Measurements from ENCODE around the gene ALOX12B.
A peak's percentile ranks its signal among the peaks of the same experiment; 100 is the strongest.
"Not testable (repeated sequence)": the region's sequence is repeated elsewhere in the genome, so short reads cannot be mapped to it uniquely, and the experiment has no call there.

ALOX12B gene

GRCh38 chr17:8118769-8119580 lies 31.5 kb upstream of the ALOX12B start:
- DNase-seq (ENCODE audit: low spot score) = peak; percentile 92

- DNase-seq (ENCODE audit: low spot score) = peak; percentile 76
Measured at GRCh38 chr17:8117980-8118768, 30.7 kb upstream of the ALOX12B start, which contains the start of gene ALOXE3. Gene ALOXE3 (minus strand): TSS chr17:8118514. CDS start chr17:8117990, 524 bp downstream.

- DNase-seq (ENCODE audit: low spot score) = no peak
Measured at GRCh38 chr17:8117367-8117979, 30.0 kb upstream of the ALOX12B start.

DNA sequence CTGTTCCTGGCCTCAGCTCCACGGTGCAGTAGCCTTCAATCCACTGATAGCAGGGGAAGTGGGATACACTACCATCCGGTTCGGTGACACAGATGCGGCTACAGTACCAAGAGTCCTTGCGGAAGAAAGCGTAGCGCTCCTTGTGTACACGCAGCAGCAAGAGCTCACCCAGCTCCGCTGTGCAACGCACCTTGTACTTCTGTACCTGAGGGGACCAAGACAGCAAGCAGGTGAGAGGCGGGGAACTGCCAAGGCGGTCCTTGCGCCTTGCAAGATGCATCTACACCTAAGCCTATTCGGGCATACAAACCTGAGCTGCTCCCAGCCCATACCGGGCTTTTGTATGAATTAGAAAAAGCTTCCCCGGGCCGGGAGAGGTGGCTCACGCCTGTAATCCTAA lies 29.3 kb upstream of the ALOX12B start:
- DNase-seq (ENCODE audit: low spot score) = no peak

- DNase-seq (ENCODE audit: low spot score) = no peak
Measured at GRCh38 chr17:8110907-8111306, 23.4 kb upstream of the ALOX12B start.

DNA sequence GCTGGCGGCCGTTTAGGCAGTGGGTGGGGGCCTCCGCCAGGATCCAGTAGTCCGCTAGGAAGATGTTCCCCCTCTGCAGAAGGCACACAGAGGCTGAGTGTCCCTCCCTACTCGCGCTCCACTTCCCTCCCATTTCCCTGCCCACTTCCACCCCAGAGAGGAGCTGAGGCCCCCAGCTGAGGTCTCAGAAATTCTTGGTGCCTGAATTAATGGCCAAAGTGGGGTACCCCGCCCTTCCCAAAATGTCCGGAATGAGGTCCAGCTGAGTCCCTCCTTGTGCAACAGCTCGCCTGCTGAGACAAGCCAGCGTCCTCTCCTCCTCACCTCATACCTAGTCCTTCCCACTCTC lies 22.9 kb upstream of the ALOX12B start:
- DNase-seq (ENCODE audit: low spot score) = no peak

- peak; percentile 68 for DNase-seq (ENCODE audit: low spot score)
Measured at GRCh38 chr17:8109661-8110455, 22.3 kb upstream of the ALOX12B start.

DNA sequence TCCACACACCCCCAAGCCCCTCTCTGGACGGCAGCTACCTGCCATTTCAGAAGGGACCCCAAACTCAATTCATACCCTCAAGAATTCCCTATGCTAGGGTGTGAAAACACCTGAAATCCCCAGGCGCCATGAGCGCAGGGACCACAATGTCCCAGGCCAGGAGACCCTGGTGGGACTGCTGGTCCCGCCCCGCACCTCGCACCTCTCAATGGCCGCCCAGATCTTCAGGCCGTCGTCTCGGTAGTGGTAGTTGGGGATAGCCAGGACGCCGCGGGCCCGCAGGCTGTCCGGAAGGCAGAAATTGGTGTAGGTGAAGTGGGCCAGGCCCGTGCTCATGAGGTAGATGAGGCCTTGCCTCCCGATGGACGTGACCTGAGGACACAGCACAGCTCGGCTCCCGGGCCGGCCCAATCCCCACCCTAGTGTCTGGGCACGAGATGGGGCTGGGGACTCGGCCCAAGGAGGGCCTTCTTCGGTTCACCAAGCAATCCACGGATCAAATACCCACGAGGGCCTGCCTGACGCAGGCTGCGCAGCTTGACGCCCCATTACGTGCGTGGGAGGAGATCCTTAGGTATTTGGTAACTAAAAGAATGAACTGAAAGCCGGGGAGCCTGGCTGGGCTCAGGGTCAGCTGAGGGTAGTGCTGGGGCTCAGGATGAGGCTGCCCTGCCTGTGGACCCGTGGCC lies 21.6 kb upstream of the ALOX12B start:
- no peak for DNase-seq (ENCODE audit: low spot score)

- not testable (repeated sequence) for DNase-seq (ENCODE audit: low spot score)
Measured at GRCh38 chr17:8106980-8107379, 19.5 kb upstream of the ALOX12B start.

DNA sequence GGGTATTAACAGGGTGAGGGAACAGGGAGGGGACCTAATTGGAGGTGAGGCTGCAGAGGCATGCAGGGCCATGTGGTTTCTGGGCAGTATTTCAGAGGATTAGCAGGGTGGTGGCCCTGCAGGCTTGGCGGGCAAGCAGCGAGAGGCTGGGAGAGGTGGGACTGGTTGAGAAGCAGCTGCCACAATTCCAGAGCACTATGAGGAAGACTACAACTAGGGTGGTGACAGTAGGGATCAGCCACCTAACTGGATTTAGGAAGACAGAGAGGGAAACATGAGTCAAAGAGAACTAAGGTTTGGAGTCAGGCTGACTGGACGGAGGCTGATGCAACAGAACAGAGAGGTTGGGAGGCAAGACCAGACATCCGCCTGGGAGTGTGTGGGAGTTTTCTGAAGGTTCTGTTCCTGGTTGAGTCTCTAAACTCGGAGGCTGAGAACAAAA lies 18.5 kb upstream of the ALOX12B start:
- DNase-seq (ENCODE audit: low spot score) = peak; percentile 58

- no peak for DNase-seq (ENCODE audit: low spot score)
Measured at GRCh38 chr17:8104911-8105310, 17.4 kb upstream of the ALOX12B start.

DNA sequence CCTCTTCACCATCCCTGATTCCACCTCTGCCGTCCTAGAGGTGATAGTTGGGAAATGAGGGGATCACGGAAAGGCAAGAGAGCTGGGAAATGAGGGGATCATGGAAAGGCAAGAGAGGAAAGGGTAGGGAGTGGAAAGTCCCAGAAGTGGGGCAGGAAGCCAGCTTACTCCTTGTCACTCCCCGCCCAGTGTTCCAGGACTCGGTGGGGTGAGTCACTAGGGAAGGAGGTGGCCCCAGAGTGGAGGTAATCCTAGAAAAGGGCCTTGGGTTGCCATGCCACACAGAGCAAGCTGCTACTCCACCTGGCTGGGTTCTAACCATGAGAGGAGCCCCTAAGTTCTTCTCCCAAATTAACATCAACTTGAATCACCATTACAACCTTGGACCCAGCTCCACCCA lies 16.0 kb upstream of the ALOX12B start:
- no peak for DNase-seq (ENCODE audit: low spot score)

DNA sequence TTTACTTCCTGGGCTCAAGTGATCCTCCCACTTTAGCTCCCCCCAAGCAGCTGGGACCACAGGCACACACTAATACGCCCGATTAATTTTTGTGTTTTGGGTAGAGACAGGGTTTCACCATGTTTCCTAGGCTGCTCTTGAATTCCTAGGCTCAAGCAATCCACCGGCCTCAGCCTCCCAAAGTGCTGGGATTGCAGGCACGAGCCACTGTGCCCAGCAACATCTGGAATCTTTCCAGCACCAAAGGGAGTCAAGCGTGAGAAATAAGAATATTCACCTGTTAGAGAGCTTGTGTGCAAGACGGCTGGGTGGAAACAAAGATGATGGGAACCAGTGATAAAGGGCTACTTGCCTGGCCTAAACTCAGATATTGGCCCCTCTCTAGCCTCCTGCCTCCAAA lies 14.2 kb upstream of the ALOX12B start:
- DNase-seq (ENCODE audit: low spot score) = no peak

GRCh38 chr17:8100763-8101162 lies 13.2 kb upstream of the ALOX12B start:
- DNase-seq (ENCODE audit: low spot score) = no peak

- DNase-seq (ENCODE audit: low spot score) = no peak
Measured at GRCh38 chr17:8100111-8100510, 12.6 kb upstream of the ALOX12B start.

- no peak for DNase-seq (ENCODE audit: low spot score)
Measured at GRCh38 chr17:8096541-8096940, 9.0 kb upstream of the ALOX12B start.

- no peak for DNase-seq (ENCODE audit: low spot score)
Measured at GRCh38 chr17:8095361-8095760, 7.8 kb upstream of the ALOX12B start.

DNA sequence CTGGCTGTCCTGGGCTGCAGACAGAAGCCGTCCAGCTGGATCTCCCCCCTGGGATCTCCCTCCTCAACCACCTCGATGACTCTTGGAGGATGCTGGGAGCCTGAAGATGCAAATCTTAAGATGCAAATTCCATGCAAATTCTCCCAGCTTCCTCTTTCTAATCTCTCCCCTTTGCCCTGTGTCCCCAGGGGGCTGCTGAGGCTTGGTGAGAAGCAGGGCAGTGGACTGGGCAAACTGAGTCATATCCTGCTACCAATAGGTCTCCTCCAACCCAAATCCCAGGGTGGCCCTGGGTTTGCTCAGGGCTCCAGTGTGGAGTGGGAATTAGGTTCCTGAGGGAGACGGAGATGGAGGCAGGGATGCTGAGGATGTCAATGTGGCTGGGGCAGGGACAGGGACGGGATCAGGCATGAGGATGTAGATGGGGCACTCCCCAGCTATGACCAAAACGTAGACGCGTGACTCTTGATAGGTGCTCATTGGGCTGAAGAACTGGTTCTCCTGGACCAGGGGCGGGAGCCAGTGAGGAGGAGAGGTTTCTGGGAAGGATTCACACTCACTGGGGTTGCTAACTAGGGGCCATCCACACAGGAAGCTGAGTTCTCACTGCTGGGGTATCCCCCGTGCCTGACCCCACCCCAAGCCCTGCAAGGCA lies 3.6 kb upstream of the ALOX12B start:
- DNase-seq (ENCODE audit: low spot score) = no peak

DNA sequence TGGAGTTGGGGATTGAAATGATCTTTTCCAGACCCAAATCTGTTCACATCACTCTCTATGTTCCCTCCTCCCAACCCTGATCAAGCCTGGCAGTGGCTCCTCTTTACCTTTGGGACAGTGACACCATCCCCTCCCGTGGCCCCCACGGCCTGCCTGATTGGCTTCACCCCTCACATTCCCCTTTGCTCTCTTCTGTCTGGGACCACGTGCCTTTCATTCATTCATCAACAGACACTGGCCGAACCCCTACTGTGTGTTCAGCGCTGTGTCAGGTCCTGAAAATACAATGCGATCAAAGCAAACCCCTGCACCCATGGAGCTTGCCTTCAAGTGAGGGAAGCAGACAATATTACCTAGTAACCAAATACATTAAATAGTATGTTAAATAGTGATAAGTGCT lies 2.2 kb upstream of the ALOX12B start:
- DNase-seq (ENCODE audit: low spot score) = no peak

- no peak for DNase-seq (ENCODE audit: low spot score)
Measured at GRCh38 chr17:8087952-8088230, 375 bp upstream of the ALOX12B start.

- DNase-seq (ENCODE audit: low spot score) = no peak
Measured at GRCh38 chr17:8084250-8084649, 3.3 kb downstream of the ALOX12B start.

Data from GM03348 (cell line).